SKM-1 treated with dmso at 0.1 percent for 144 hours (cell line): ENCODE data around the gene ANGPTL7.

Experiments used
- DNase-seq: peaks from one replicate; lab custom pipeline; 2025; ENCODE audit not compliant: unreplicated experiment; lab: John Stamatoyannopoulos, UW

Gene ANGPTL7

DNA sequence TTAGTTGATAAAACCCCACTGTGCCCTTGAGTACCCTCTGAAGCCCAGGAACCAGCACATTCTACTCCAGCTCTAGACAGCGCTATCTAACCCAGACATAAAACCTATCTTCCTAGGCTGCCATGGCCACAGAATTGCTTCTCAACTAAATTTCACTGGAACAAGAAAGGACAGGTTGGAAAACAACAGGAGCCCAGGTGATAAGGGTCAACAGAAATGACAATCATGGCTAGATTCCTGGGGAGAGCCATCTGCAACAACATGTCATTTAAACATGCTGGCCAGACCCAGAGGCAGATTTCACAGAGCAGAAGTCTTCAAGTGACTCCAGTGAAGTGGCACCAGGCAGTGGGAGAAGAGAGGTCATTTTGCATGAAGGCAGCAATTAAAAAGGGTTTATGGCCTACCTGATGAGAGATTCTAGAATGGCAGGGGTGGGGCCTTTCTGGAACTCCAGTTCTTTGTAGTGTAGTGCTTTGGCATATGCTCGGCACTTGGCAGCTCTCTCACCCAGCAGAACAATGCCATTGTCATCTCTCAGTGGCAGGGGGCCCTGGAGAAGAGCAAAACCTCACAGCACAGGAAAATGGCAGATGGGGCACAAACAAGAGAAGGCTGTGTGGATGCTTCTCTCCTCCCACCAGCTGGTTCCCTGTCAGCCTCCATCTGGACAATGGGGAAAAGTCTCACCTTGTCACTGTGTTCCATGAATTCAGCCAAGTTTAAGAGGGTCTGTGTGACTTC, 9.9 kb downstream of the ANGPTL7 start:
- DNase-seq = no peak

DNA sequence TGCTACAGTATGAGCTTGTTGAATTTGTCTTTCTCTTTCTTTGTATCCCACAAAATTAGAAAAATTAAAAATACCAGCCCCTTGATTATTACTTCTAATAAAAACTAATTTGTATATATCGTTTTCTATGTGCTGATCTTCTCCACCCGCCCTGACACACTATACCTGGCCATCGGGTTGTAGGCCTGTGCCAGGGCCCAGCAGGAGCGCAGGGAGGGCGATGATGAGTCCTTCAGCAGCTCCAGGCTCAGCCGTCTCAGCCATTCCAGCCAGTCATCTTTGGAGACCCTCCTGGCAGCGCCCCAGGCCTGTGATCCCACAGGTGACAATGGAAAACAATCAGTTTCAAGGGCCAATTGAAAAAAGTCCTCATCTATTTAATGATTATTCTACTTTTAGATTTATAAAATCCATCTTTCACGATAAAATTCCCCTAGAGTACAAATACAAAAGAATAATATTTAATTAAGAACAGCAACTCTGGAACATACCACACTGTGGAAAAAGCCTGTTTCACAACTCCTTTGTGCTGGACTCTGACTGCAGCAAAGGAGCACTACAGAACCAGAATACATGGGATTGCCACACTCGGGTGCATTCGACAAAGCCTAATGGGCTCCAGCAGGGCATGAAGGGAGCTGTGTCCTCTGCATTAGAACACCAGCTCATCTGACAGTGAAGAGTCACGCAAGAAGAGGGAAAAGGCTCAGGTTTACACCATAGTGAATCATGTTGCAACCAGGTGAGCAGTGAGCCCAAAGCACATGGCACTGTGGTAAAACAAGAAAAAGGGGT, 15.4 kb downstream of the ANGPTL7 start:
- no peak for DNase-seq

DNA sequence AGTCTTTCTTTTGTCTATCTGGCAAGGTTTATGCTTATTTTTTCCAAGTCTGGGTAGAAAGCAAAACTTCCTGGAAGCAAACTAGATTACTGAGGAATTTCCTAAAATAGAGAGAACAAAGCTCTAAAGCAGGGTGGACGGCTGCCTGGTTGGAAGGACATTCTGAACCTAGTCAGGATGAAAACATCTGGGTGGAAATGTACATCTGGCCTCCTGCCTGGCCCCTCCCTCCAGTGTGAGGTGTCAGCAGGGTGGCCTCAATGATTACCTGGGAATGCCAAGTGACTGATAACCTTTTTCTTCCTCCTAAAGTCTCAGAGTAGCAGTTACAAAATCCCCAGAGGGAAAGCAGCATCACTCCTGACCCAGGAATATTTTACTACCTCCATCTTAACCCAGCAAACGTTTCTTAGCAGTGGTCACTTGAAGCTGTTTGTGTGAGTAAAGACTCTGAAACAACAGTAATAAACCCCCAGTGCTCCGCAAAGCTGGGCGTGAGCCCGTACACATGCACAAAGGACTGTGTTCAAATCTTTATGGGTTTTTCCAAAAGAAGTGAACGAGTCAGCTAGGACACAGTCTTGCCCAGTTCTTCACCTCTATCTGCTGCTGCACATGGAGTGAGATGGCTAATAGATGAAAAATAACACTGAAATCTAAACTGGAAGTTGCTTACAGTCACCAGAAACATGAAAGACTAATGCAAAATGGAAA, 18.9 kb downstream of the ANGPTL7 start:
- no peak for DNase-seq

DNA sequence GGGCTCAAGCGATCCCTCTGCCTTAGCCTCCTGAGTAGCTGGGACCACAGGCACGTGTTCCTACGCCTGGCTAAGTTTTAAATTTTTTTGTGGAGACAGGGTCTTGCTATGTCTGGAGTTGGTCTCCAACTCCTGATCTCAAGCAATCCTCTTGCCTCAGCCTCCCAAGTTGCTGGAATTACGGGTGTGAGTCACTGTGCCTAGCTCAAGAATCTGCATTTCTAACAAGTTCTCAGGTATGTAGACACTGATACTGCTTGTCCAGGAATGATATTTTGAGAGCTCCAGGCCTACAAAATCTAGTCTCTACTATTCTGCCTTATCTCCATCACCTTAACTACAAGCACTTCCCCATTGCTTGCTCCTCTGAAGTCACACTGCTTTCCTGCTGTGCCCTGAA, 22.3 kb downstream of the ANGPTL7 start:
- no peak for DNase-seq

DNA sequence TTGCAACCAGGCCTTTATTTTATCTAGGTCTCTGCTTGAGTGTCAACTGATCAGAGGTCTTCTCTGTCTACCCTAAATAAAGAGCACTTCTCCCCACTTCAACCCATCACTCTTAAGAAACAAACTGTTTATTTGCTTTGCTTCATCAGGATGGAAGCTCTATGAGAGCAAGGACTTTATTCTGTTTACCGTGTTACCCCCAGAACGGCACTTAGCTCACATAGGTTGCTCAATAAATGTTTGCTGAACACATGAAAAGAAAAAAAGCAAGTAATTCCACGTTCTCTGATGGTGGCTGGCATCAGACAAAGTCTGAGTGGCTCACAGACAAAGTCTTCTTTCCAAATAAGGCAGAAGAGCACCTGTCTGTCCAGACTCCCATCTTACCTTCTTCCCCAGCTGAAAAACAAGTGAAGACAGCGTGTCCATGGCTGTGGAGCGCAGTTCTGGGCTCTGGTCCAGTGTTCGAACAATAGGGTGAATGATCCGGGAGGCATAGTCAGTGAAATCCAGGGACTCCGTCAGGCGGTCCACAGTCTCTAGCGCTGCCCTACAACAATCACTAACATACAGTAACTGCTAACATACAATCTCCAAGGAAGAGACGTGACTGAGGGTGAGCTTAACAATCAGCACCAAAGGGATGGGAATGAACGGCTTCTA, 22.9 kb downstream of the ANGPTL7 start:
- no peak for DNase-seq

DNA sequence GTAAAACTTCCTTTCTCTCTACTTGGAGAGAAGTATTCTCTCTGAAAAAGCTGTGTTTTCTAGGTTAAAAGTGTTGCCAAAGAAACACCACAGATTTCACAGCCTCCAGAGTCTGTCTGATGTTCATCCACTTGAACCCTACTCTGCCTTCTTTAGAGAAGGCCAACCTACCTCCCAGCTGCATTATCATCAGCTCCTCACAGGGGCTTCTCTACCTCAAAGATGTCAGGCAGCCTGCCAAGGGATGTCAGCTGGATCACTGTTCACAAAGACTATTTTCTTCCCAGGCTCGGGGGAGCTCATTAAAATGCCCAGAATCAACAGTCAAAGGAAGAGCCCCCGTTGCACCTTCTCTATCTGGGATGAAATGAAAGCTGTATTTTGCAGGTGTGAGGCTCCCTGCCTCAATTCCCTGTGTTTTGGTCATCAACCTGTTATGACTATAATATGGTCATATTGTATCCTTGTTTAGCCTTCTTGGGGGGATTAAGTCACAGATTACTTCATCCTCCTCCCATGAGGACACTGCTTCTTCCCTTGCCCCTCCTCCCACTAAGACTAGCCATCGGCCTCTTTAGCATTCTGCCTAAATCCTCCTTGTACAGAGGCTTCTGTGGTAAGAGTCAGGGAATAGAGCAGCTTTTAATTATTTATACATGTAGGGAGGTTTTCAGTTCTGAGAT, 25.7 kb downstream of the ANGPTL7 start:
- no peak for DNase-seq

DNA sequence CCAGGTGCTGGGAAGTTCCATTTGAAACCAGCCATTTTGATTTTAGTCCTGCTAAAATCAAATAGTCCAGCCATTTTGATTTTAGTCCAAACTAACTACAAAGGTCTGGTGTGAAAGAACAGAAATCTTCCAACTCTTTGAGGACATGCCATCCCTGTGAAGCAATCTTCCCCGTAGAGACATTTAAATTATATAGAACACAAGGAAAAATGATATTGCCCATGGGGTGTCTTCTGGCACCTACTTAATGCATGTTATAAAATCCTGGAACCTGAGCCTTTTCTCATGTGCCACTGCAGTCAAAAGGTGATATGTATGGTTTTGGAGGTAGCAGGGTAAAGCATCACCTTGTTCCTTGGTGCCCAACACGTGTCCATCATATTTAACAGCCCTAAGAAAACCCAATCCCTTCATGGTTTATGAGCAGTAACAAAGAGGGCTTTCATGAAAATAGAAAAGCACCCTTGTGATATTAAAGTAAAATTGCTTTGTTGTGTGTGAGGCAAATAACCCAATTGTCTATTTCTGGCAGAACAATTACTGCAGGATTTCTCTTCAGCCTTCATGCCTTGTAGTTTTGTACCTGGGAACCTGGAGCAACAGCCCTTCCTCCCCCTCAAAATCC, 26.3 kb downstream of the ANGPTL7 start:
- DNase-seq = no peak

DNA sequence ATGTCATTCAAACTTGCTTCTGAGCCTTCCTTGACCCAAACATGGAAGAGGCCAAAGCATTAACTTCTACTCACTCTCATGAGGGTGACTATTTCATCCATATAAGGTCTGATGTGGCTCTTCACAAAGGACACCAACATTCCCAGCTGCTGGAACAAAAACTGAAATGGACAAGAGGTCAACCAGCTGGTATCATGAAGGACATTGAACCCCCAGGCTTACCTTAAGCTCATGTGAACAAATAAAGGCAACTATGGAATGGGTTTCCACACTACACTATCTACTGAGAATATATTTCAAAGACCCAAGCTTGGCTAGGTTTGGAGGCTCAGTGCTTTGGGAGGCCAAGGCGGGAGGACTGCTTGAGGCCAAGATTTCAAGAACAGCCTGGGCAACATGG, 26.9 kb downstream of the ANGPTL7 start:
- no peak for DNase-seq

DNA sequence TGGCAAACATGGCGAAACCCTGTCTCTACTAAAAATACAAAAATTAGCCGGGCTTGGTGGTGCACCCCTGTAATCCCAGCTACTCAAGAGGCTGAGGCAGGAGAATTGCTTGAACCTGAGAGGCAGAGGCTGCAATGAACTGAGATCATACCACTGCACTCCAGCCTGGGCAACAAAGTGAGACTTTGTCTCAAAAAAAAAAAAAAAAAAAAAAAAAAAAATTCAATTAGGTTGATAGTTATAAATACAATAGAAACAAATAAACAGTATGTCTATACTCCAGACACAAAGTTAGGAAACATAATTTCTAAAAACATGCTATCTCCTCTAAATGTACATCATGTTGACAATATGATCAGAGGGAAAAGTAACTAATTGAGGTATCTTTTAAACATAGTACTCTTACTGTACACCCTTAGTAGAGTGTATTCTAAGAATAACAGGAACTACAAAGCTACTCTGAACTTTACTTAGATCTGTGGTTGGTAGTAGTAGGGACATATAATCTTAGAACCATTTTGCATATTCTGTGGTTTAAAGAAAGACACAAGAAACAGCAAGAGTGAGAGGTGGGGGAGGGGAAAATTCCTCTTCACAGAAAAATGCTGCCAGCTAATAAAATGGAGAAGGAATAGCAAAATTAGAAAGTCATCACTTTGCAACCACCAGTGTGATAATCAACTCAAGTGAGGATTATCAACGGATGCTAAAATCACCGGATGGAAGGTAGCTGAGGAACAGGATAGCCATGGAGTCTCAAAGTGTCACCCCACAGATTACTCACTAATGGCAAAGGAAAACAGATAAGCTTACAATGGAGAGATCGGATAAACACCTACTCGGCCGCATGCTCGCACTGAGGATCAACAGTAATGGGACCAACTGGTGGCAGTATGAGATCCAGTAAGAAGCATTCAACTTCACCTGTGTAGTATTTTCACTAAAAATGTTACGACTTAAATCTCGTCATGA, 38.2 kb downstream of the ANGPTL7 start:
- DNase-seq = no peak

DNA sequence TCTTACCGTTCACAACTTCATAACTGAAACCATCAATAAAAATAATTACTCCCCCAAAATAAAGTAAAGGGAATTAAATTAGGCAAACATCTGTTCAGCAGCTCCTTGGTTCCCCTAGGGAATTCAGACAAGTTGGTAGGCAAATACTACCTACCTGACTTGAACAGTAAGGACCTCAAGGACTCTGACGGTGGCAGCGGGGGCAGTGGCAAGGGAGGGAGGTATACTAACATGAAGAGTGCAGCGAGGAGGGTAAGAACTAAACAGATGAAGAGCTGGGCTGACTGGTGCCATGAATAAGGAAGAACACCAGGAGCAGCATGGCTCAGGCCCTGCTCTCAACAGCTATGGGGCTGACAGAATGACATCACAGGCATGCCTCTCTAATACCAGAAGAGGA, 40.0 kb downstream of the ANGPTL7 start:
- DNase-seq = no peak

DNA sequence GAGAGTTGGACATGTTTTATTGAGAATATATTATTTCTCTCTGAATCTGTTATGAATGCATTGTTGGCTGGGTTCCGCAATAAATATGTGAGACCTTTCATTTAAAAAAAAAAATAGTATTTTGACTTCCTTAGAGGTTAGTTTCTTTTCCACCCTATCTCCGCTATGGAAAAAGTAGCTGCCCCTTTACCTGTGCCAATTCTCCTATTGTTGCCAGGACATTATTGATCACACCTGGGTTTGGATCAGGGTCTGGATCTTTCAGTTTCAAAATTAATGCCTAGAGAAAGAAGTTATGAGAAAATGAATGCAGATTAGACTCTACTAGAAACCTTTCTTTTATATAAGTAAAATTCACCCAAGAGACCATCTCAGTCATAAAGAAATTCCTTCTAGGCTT, 44.1 kb downstream of the ANGPTL7 start:
- no peak for DNase-seq

DNA sequence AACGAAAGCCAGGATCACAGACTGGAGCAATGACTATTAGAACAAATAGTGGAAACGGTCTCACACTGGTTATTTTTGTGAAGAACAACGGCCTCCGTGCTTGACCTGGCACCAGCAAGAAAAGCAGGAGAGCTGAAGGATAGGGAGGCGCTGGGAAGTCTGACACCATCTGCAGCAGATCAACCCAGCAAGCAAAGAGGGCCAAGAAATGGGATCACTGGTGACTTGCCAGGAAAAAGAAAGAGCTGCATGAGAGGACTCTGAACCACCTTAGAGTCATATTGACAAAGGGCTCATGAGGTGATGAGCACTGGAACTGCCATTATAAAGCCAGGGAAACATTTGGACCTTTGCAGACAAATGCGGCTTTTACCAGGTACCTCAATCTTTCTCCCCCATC, 48.2 kb downstream of the ANGPTL7 start:
- DNase-seq = no peak

DNA sequence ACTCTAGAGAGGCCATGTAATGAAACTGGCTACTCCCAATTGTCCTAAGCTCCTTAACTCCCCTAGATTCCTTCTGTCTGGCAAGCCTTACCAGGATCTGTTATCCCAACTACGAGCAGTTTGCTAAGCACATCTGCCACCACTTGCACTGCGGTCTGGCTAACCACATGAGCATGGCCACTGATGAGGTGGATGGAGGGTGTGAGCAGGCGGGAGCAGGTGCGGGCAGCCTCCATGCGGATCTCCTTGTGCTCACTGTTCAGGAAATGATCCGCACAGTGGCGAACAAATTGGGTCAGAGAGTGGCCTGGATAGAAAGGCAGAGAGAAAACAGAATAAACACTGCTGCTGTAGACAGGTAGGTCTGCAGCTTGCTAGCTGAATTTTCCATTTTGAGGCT, 49.2 kb downstream of the ANGPTL7 start:
- DNase-seq = no peak

DNA sequence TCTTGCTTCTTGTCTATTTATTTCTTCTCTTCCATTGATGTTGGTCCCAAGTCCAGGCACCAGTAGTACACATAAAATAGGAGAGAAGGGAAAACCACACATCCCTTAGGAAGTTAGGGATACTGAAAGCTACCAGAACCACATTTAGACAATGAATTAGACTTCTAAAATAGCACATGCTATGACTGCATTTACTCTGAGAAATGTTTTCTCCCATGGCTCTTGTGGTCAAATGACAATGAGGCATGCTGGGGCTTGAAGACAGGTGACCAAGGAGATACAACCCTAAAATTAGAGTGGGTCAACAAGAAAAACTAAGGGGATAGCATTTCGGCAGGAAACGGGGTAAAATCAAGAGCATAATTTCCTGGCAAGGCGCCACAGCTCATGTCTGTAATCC, 56.1 kb downstream of the ANGPTL7 start:
- DNase-seq = no peak
